GM21619 (cell line): ENCODE results near the gene SGF29.
"Not testable (repeated sequence)": the region's sequence is repeated elsewhere in the genome, so short reads cannot be mapped to it uniquely, and the experiment has no call there.

ENCODE experiments used
- ATAC-seq: cut with Tn5 transposase; IDR thresholded peaks from one replicate; pipeline ENCODE4 v1.9.1; 2021; ENCODE audit not compliant: unreplicated experiment

Gene SGF29

GRCh38 chr16:28553776-28554633, at the start of gene SGF29:
Gene SGF29 (plus strand): TSS chr16:28553920. CDS start chr16:28581070, 27,150 bp downstream.
- peak; percentile 71 for ATAC-seq

- ATAC-seq = no peak
Measured at GRCh38 chr16:28504707-28505404, 48.9 kb upstream of the SGF29 start.

- ATAC-seq = no peak
Measured at GRCh38 chr16:28505489-28506137, 48.1 kb upstream of the SGF29 start.

- no peak for ATAC-seq
Measured at GRCh38 chr16:28511031-28511430, 42.7 kb upstream of the SGF29 start.

GRCh38 chr16:28511801-28512789, 41.6 kb upstream of the SGF29 start:
- ATAC-seq = no peak

GRCh38 chr16:28513484-28514181, 40.1 kb upstream of the SGF29 start:
- ATAC-seq = no peak

- ATAC-seq = no peak
Measured at GRCh38 chr16:28514246-28514645, 39.5 kb upstream of the SGF29 start.

- ATAC-seq = no peak
Measured at GRCh38 chr16:28520672-28521071, 33.0 kb upstream of the SGF29 start.

GRCh38 chr16:28521436-28521835, 32.3 kb upstream of the SGF29 start:
- no peak for ATAC-seq

- ATAC-seq = no peak
Measured at GRCh38 chr16:28522792-28523191, 30.9 kb upstream of the SGF29 start.

GRCh38 chr16:28524681-28525171, 29.0 kb upstream of the SGF29 start:
- ATAC-seq = no peak

- ATAC-seq = no peak
Measured at GRCh38 chr16:28526201-28527099, 27.3 kb upstream of the SGF29 start.

- ATAC-seq = not testable (repeated sequence)
Measured at GRCh38 chr16:28527100-28527785, 26.5 kb upstream of the SGF29 start.

- no peak for ATAC-seq
Measured at GRCh38 chr16:28527985-28528384, 25.7 kb upstream of the SGF29 start.

- no peak for ATAC-seq
Measured at GRCh38 chr16:28528463-28528867, 25.3 kb upstream of the SGF29 start.

- no peak for ATAC-seq
Measured at GRCh38 chr16:28529124-28529523, 24.6 kb upstream of the SGF29 start.

GRCh38 chr16:28531777-28532744, 21.7 kb upstream of the SGF29 start:
- no peak for ATAC-seq
